Right lobe of liver (tissue), 4 donors: ENCODE results near the gene ZNF384.

Experiments used
- CTCF ChIP-seq, 4 donors: fragments of 200-600 bp in 3 of 4; fragments of 450-650 bp in 1 of 4; IDR thresholded peaks; one replicate each; pipeline versions ENCODE4 v1.5.1 to v1.8.0; 2016 to 2022; ENCODE audit warnings: antibody characterized with exemption in 4 of 4, mild to moderate bottlenecking in 2 of 4
- POLR2A ChIP-seq: fragments of 450-650 bp; IDR thresholded peaks from one replicate; pipeline ENCODE4 v1.6.1; 2017; ENCODE audit warnings: antibody characterized with exemption, mild to moderate bottlenecking
- donor health status: DM: no; HTN: no; CAD: no.
- donor health status: DM: no; HTN: no; CAD: no.
- donor health status: DM: no; HTN: yes; CAD: no.

GRCh38 chr12:6635375-6635855, 53.8 kb downstream of the ZNF384 start:
- TF ChIP-seq CTCF (IDR thresholded peaks at IDR 0.05) (no peak), POLR2A (no peak)
